ENCODE measurements around the gene CCN5.
"Not testable (repeated sequence)": the region's sequence is repeated elsewhere in the genome, so short reads cannot be mapped to it uniquely, and the experiment has no call there.

The CCN5 gene

GRCh38 chr20:44714701-44715498, at the start of gene CCN5:
Gene CCN5 (plus strand): TSS chr20:44715369. CDS start chr20:44715391, 22 bp downstream.
- H3K27ac Mint-ChIP-seq, result no peak within 1 kb of the TSS
- H3K4me1 Mint-ChIP-seq, result no peaks in the 10 kb centered on the region
- CTCF ChIA-PET, result interaction anchor here (1.4 kb wide), 1 partner anchor 152 kb away, joined by 3 read pairs; no protein-coding TSS in a partner anchor
- H3K36me3 Mint-ChIP-seq, result no peaks in the 10 kb centered on the region
- no peak within 1 kb of the TSS for H3K4me3 Mint-ChIP-seq
- no peak for DNase-seq
- no peaks in the 10 kb centered on the region for H3K9me3 Mint-ChIP-seq
- H3K27me3 Mint-ChIP-seq, result peaks cover 18% of the 10 kb centered on the region

DNA sequence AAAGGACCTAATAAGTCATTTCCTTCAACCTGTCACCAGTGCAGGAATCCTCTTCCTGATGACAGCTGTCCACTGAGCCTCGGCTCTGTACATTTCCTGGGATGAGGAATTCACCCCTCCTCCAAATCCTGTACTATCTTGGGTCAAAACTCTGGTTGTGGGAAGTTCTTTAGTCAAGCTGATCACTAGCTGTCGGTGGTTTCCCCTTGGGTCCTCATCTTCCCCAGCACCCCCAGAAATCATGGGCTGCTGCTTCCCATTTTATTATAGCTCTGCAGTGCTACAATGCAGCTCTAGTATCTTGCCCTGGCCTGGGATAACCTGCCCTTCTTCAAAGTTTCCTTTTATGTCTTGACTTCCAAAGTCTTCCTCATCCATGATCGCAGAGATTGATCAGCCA, 49.1 kb upstream of the CCN5 start:
- Mint-ChIP-seq H3K36me3 (peaks cover 16% of the 10 kb centered on the region), H3K27me3 (no peaks in the 10 kb centered on the region), H3K4me1 (peaks cover 17% of the 10 kb centered on the region), H3K27ac (no peak overlapping the region), H3K4me3 (no peak overlapping the region), H3K9me3 (no peaks in the 10 kb centered on the region)
- no peak for DNase-seq
- CTCF ChIA-PET, result interaction anchor here (1.0 to 1.3 kb wide), 2 partner anchors 17 to 20 kb away, joined by 3 to 4 read pairs; no protein-coding TSS in a partner anchor

- Mint-ChIP-seq H3K4me1 (peaks cover 14% of the 10 kb centered on the region), H3K4me3 (peak overlapping the region; percentile 74)
- CTCF ChIA-PET, result interaction anchor here (2.0 kb wide), 1 partner anchor 21 kb away, joined by 6 read pairs; no protein-coding TSS in a partner anchor
- not testable (repeated sequence) for DNase-seq, H3K27ac Mint-ChIP-seq, H3K27me3 Mint-ChIP-seq, H3K36me3 Mint-ChIP-seq, H3K9me3 Mint-ChIP-seq
These were observed 44.3 kb upstream of the CCN5 start for GRCh38 chr20:44670851-44671250.

DNA sequence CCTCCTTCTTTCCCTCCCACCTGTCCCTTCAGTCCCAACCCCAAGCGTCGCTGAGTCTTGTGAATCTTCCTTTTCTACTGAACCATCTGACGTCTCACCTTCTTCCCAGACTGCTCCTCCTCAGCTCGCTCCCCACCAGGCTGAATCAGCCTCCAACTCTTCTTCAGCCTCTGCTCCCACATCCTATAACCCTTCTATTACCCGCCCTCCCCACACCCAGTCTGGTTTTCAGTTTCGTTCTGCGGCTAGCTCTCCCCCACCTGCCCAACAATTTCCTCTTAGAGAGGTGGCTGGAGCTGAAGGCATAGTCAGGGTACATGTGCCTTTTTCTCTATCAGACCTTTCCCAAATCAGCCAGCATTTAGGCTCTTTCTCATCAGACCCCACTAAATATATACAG, 43.6 kb upstream of the CCN5 start:
- CTCF ChIA-PET, result interaction anchor here (1.2 to 3.4 kb wide), 6 partner anchors 11 to 77 kb away, joined by 3 to 17 read pairs (median 5); no protein-coding TSS in a partner anchor
- not testable (repeated sequence) for H3K27ac Mint-ChIP-seq, H3K9me3 Mint-ChIP-seq, H3K36me3 Mint-ChIP-seq, H3K27me3 Mint-ChIP-seq
- Mint-ChIP-seq H3K4me1 (peaks cover 11% of the 10 kb centered on the region), H3K4me3 (peak overlapping the region; percentile 74)
- DNase-seq, result peak; percentile 86

DNA sequence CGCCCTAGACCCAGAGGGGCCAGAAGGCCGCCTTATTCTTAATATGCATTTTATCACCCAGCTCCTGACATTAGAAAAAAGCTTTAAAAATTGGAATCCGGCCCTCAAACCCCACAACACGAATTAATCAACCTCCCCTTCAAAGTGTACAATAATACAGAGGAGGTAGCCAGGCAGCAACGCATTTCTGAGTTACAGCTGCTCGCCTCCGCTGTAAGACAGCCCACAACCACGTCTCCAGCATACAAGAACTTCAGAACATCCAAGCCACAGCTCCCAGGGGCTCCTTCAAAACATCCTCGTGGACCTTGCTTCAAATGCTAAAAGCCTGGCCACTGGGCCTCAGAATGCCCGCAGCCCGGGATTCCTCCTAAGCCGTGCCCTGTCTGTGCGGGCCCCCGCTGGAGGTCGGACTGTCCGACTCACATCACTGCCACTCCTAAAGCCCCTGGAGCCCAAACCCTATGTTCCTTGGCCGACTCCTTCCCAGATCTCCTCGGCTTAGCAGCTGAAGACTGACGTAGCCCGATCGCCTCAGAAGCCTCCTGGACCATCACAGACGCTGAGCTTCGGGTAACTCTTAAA, 42.8 kb upstream of the CCN5 start:
- peak overlapping the region; percentile 74 for H3K4me3 Mint-ChIP-seq
- not testable (repeated sequence) for H3K27ac Mint-ChIP-seq, H3K4me1 Mint-ChIP-seq, DNase-seq, H3K36me3 Mint-ChIP-seq, H3K9me3 Mint-ChIP-seq, H3K27me3 Mint-ChIP-seq
- CTCF ChIA-PET, result interaction anchor here (1.2 to 3.4 kb wide), 7 partner anchors 10 to 76 kb away, joined by 3 to 17 read pairs (median 4); no protein-coding TSS in a partner anchor

DNA sequence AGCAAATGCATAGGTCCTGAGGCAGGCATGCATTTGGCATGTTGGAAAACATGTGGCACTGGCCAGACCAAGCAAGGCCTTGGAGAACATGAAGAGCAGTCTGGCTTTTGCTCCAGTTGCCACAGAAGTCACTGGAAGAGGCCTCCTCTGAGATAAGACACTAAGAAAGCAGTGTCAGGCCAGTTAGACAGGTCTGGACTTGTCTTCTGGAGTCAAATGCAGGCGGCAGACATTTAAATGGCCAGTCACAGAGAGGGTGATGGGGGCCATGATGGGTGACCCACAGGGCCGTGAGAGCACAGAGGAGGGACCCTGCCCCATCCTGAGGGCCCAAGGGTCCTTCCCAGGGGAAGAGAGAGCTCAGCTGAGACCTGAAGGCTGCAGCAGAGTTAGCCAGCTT, 36.9 kb upstream of the CCN5 start:
- Mint-ChIP-seq H3K9me3 (no peaks in the 10 kb centered on the region), H3K27me3 (no peaks in the 10 kb centered on the region), H3K4me3 (no peak overlapping the region), H3K4me1 (no peaks in the 10 kb centered on the region), H3K27ac (no peak overlapping the region), H3K36me3 (no peaks in the 10 kb centered on the region)
- CTCF ChIA-PET, result no interaction called here
- DNase-seq, result no peak

DNA sequence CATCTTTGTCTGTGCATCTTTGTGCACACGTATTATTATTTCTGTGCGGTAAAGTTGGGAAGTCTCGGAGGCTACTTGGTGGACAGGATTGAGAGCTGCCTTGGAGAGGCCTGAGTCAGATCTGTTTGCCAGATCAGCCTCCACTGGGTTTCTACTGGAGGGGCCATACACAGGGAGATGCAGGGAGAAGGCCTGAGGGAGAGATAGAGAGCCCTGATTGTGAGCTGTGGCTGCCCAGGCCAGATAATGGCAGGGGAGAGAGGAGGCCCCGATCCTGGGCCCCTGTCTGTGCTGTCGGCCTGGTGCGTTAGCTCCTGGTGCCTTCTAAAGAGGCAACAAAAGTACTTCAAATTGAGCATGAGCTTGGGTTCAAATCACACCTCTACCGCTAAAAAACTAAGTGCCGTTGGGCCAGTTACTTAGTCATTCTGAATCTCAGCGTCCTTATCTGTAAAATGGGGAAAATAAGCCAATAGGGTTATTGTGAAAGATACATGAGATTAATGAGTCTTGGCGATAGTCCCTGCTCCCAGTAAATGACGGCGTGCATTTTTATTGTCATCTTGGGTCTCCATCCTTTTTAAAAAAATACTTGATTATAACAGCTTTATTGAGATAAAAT, 36.1 kb upstream of the CCN5 start:
- CTCF ChIA-PET, result no interaction called here
- no peaks in the 10 kb centered on the region for H3K27me3 Mint-ChIP-seq
- no peak overlapping the region for H3K27ac Mint-ChIP-seq
- no peaks in the 10 kb centered on the region for H3K9me3 Mint-ChIP-seq
- DNase-seq, result no peak
- H3K4me1 Mint-ChIP-seq, result peaks cover 5% of the 10 kb centered on the region
- H3K4me3 Mint-ChIP-seq, result no peak overlapping the region
- H3K36me3 Mint-ChIP-seq, result no peaks in the 10 kb centered on the region

DNA sequence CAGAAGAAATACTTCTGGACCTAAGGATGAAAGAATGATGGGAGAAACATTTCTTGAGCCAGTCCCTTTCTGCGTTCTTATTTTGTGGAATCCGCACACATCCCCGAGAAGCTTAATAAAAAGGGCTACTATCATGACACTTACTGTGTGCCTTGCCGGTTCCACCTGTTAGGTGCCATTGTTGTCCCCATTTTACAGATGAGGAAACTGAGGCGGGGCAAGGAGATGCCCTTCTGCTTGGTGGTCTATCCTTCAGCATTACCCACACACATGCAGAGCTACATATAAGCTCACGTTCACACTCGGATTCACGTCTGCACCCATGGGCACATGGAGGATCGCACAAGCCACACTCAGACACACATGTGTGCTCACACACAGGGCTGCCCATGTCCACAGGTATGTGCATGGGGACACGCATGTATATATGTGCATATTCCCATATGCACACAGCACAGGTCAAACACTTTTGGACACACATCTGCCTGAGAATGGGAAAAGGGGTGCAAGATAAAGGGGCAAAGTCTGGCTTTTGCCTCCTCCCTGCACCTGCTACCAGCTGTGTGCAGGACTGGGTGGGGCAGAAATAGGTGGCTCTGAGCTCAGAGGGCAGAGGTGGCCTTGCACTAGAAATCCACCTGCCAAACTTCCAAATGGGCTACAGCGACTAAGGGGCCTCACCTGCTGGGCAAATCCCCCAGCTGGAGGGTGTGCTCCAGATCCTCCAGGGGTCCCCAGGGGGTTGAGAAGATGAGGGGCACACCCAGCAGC, 33.2 kb upstream of the CCN5 start:
- Mint-ChIP-seq H3K4me3 (no peak overlapping the region), H3K36me3 (no peaks in the 10 kb centered on the region), H3K9me3 (no peaks in the 10 kb centered on the region), H3K27me3 (peaks cover 2% of the 10 kb centered on the region), H3K27ac (no peak overlapping the region), H3K4me1 (peaks cover 11% of the 10 kb centered on the region)
- DNase-seq, result no peak
- CTCF ChIA-PET, result interaction anchor here (0.9 to 5.4 kb wide), 8 partner anchors 9 to 463 kb away, joined by 3 to 98 read pairs (median 20); partner anchors contain the start of gene ADA

- peak; percentile 67 for DNase-seq
- peaks cover 11% of the 10 kb centered on the region for H3K4me1 Mint-ChIP-seq
- CTCF ChIA-PET, result interaction anchor here (0.6 to 5.4 kb wide), 23 partner anchors 8 to 294 kb away, joined by 3 to 98 read pairs (median 5); partner anchors contain the start of gene ADA
- H3K9me3 Mint-ChIP-seq, result no peaks in the 10 kb centered on the region
- H3K27me3 Mint-ChIP-seq, result peaks cover 3% of the 10 kb centered on the region
- no peak overlapping the region for H3K27ac Mint-ChIP-seq
- H3K36me3 Mint-ChIP-seq, result no peaks in the 10 kb centered on the region
- H3K4me3 Mint-ChIP-seq, result no peak overlapping the region
These were observed 31.7 kb upstream of the CCN5 start for GRCh38 chr20:44683263-44684046.

- CTCF ChIA-PET, result interaction anchor here (0.7 to 5.4 kb wide), 28 partner anchors 11 to 301 kb away, joined by 3 to 98 read pairs (median 5); partner anchors contain the start of gene ADA
- Mint-ChIP-seq H3K36me3 (no peaks in the 10 kb centered on the region), H3K27me3 (peaks cover 3% of the 10 kb centered on the region), H3K27ac (no peak overlapping the region), H3K4me3 (no peak overlapping the region), H3K9me3 (no peaks in the 10 kb centered on the region), H3K4me1 (peaks cover 11% of the 10 kb centered on the region)
- no peak for DNase-seq
These were observed 30.9 kb upstream of the CCN5 start for GRCh38 chr20:44684047-44684967.

GRCh38 chr20:44686934-44687333, 28.2 kb upstream of the CCN5 start:
- DNase-seq, result no peak
- no peak overlapping the region for H3K27ac Mint-ChIP-seq
- CTCF ChIA-PET, result interaction anchor here (1.7 to 5.4 kb wide), 2 partner anchors 43 to 45 kb away, joined by 10 to 98 read pairs; no protein-coding TSS in a partner anchor
- H3K36me3 Mint-ChIP-seq, result no peaks in the 10 kb centered on the region
- H3K4me1 Mint-ChIP-seq, result peaks cover 16% of the 10 kb centered on the region
- no peak overlapping the region for H3K4me3 Mint-ChIP-seq
- H3K9me3 Mint-ChIP-seq, result no peaks in the 10 kb centered on the region
- peaks cover 8% of the 10 kb centered on the region for H3K27me3 Mint-ChIP-seq

DNA sequence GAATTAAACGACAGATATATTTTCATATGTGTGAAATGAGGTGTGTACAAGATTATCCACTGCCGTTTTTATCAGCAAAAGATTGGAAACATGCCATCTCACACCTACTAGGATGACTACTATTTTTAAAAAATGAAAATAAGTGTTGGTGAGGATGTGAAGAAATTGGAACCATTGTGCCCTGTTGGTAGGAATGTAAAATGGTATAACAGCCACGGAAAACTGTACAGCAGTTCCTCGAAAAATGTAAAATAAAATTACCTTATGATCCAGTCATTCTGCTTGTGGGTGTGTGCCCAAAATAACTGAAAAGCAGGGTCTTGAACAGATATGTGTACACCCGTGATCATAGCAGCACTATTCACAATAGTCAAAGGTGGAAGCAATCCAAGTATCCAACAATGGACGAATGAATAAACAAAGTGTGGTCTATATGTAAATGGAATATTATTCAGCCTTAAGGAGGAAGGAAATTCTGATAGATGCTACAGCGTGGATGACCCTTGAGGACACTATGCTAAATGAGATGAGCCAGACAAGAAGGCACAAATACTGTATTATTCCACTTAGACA, 27.0 kb upstream of the CCN5 start:
- no peaks in the 10 kb centered on the region for H3K36me3 Mint-ChIP-seq
- CTCF ChIA-PET, result no interaction called here
- DNase-seq, result no peak
- no peak overlapping the region for H3K4me3 Mint-ChIP-seq
- peaks cover 16% of the 10 kb centered on the region for H3K4me1 Mint-ChIP-seq
- peaks cover 3% of the 10 kb centered on the region for H3K9me3 Mint-ChIP-seq
- peaks cover 9% of the 10 kb centered on the region for H3K27me3 Mint-ChIP-seq
- H3K27ac Mint-ChIP-seq, result no peak overlapping the region
